ENCODE results near the gene ZCCHC24. TPM values are rescaled to one million over a fixed set of nuclear protein-coding genes. Genes with fewer than 3 reads are reported as not detected.

The ZCCHC24 gene
- total and polyA plus RNA-seq, 12 donors = 5.8 to 49.0 (median 24.8) TPM

DNA sequence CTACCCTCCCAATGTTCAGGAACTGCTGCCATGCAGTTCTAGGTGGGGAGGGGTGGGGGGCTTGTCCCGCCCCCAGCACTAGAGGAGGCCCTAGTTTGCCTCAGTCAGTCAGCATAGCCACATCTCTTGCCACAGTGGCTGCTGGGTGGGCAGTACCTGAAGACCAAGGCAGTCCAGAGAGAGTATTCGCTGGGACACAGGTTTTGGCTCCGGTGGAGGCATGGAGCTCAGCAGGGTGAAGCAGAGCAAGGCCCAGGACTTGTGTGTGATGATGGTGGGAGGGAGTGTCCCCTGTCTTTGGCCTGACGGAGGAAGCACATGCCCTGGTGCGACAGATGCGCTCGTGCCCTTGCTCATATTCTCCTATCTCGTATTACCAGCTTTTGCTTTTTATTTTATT, 24.7 kb upstream of the ZCCHC24 start:
- 91 to 96% (median 95%) methylated on average over 6 to 8 of the region's 8 CpGs for WGBS, 4 donors
- Histone ChIP-seq H3K9me3 (replicated peaks in 1 of 3) (no peaks in the 10 kb centered on the region), H3K27me3 (no peaks in the 10 kb centered on the region), H3K4me1 (replicated peaks in 1 of 2) (peaks cover 4 to 30% of the 10 kb centered on the region in 2 donors), H3K36me3 (replicated peaks in 1 of 2) (no peaks in the 10 kb centered on the region), H3K4me3 (no peak overlapping the region), H3K27ac (no peak overlapping the region)
- intact Hi-C loops (cut with DNase I) = no loop called here
- TF ChIP-seq POLR2A (IDR thresholded peaks at IDR 0.05) (no peak), CTCF (IDR thresholded peaks at IDR 0.05) (no peak)
- no peak for DNase-seq

DNA sequence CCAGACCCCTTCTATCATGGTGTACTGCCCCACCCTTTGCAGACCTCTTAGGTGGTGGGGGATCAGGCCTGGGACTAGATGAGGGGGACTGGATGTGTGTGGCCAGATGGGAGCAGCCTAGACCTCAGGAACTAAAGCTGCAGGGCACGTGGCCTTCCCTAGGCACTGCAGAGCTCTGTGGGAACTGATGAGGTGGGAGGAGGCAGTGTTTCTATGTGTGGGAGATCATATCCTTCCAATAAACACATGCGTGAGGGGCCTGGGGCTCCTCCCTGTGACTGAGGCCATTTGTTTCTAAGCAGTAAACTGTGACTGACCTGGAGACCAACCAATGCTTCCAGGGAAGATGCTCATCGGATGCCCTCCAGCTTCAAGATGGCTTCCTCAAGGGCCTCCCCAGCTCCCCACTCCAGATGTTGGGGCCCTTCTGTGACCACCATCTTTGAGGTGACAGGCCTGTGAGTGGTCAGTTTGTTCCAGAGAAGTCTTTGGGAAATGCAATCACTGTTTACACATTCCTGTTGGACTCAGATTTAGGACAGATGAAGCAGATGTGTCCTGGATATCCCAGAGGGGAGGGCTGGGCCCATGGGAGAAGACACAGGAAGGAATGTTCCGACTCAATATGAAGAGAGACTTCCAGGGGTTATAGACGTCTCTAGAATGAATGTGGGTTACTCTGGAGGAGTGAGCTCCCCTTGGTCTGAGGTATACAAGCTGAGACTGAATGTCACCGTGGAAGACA, 23.6 kb upstream of the ZCCHC24 start:
- Histone ChIP-seq H3K27me3 (no peaks in the 10 kb centered on the region), H3K4me3 (no peak overlapping the region), H3K27ac (peak overlapping the region in 1 of 5 donors; percentile 66), H3K4me1 (replicated peaks in 1 of 2) (peaks cover 4 to 35% of the 10 kb centered on the region in 2 donors), H3K36me3 (replicated peaks in 1 of 2) (no peaks in the 10 kb centered on the region), H3K9me3 (replicated peaks in 1 of 3) (no peaks in the 10 kb centered on the region)
- TF ChIP-seq CTCF (IDR thresholded peaks at IDR 0.05) (no peak), POLR2A (IDR thresholded peaks at IDR 0.05) (no peak)
- intact Hi-C loops (cut with DNase I) = loop anchor here in 1 of 2 donors (5.0 kb wide), 1 partner anchor 92 kb away; no protein-coding TSS in a partner anchor
- 77 to 87% (median 81%) methylated on average over 6 of the region's 6 CpGs for WGBS, 4 donors
- no peak for DNase-seq

- peak overlapping the region in 3 of 5 donors; percentile 27 to 66 (median 54) for H3K27ac ChIP-seq
- H3K4me3 ChIP-seq = no peak overlapping the region
- intact Hi-C loops (cut with DNase I) = loop anchor here in 1 of 2 donors (5.0 kb wide), 1 partner anchor 91 kb away; no protein-coding TSS in a partner anchor
- 41 to 68% (median 54%) methylated on average over 3 of the region's 3 CpGs for WGBS, 4 donors
- no peak for TF ChIP-seq POLR2A (IDR thresholded peaks at IDR 0.05)
- TF ChIP-seq CTCF (IDR thresholded peaks at IDR 0.05) = no peak
- H3K4me1 ChIP-seq (replicated peaks in 1 of 2) = peaks cover 2 to 31% of the 10 kb centered on the region in 2 donors
- DNase-seq = no peak
- no peaks in the 10 kb centered on the region for H3K9me3 ChIP-seq (replicated peaks in 1 of 3)
- no peaks in the 10 kb centered on the region for H3K36me3 ChIP-seq (replicated peaks in 1 of 2)
- H3K27me3 ChIP-seq = no peaks in the 10 kb centered on the region
Observed at GRCh38 chr10:79468015-79468560, 22.7 kb upstream of the ZCCHC24 start.

DNA sequence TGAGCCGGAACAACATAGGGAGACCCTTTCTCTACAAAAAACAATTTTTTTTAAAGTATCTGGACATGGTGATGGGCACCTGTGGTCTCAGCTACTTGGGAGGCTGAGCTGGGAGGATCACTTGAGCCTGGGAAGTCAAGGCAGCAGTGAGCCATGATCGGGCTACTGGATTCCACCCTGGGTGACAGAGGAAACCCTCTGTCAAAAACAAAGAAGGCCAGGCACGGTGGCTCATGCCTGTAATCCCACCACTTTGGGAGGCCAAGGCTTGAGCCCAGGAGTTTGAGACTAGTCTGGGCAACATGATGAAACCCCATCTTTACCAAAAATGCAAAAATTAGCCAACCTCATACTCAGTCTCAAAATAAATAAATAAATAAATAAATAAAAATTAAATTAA, 19.9 kb upstream of the ZCCHC24 start:
- TF ChIP-seq CTCF (IDR thresholded peaks at IDR 0.05) (no peak), POLR2A (IDR thresholded peaks at IDR 0.05) (no peak)
- H3K4me1 ChIP-seq (replicated peaks in 1 of 2) = peaks cover 0 to 26% of the 10 kb centered on the region in 2 donors
- no peak for DNase-seq
- no peaks in the 10 kb centered on the region for H3K27me3 ChIP-seq
- H3K4me3 ChIP-seq = no peak overlapping the region
- no peaks in the 10 kb centered on the region for H3K36me3 ChIP-seq (replicated peaks in 1 of 2)
- intact Hi-C loops (cut with DNase I) = loop anchor here in 1 of 2 donors (5.0 kb wide), 1 partner anchor 88 kb away; no protein-coding TSS in a partner anchor
- no peaks in the 10 kb centered on the region for H3K9me3 ChIP-seq (replicated peaks in 1 of 3)
- H3K27ac ChIP-seq = no peak overlapping the region
- WGBS, 4 donors = 90 to 100% (median 96%) methylated on average over 2 to 3 of the region's 3 CpGs
